Neural progenitor cell (in vitro differentiated cells): ENCODE measurements around the gene GFER. TPM values are rescaled to one million over a fixed set of nuclear protein-coding genes. Genes with fewer than 3 reads are reported as not detected.
A peak's percentile ranks its signal among the peaks of the same experiment; 100 is the strongest.
"Not testable (repeated sequence)": the region's sequence is repeated elsewhere in the genome, so short reads cannot be mapped to it uniquely, and the experiment has no call there.

ENCODE experiments used
- DNase-seq: peaks from one replicate; pipeline ENCODE4 v3.0.0-alpha.2; 2016; ENCODE audit warnings: low spot score
- H2AFZ ChIP-seq: fragments of 200-600 bp; sonication (generic); replicated peaks from 2 replicates; pipeline ENCODE4 v1.6.1; 2016; ENCODE audit warnings: antibody characterized with exemption
- H3F3A ChIP-seq: fragments of 200-600 bp; sonication (generic); 2 replicates; pipeline ENCODE4 v1.6.1; 2016; ENCODE audit warnings: antibody characterized with exemption, low read depth
- H3K27ac ChIP-seq: fragments of 200-600 bp; sonication (generic); 2 replicates; pipeline ENCODE4 v1.5.1; 2016; ENCODE audit warnings: mild to moderate bottlenecking
- H3K27me3 ChIP-seq: fragments of 200-600 bp; sonication (generic); 2 replicates; pipeline ENCODE4 v1.6.1; 2016; ENCODE audit warnings: mild to moderate bottlenecking, moderate library complexity
- H3K36me3 ChIP-seq: fragments of 200-600 bp; sonication (generic); 2 replicates; pipeline ENCODE4 v1.5.1; 2016
- H3K4me1 ChIP-seq: fragments of 200-600 bp; sonication (generic); 2 replicates; pipeline ENCODE4 v1.6.1; 2016; ENCODE audit warnings: mixed run types
- H3K4me2 ChIP-seq: fragments of 200-600 bp; sonication (generic); 2 replicates; pipeline ENCODE4 v1.6.1; 2016
- H3K4me3 ChIP-seq: fragments of 200-600 bp; sonication (generic); 2 replicates; pipeline ENCODE4 v1.5.1; 2016
- H3K79me2 ChIP-seq: fragments of 200-600 bp; sonication (generic); 2 replicates; pipeline ENCODE4 v1.6.1; 2016; ENCODE audit warnings: low read depth
- H3K9ac ChIP-seq: fragments of 200-600 bp; sonication (generic); 2 replicates; pipeline ENCODE4 v1.6.1; 2016
- H3K9me3 ChIP-seq: fragments of 200-600 bp; sonication (generic); 2 replicates; pipeline ENCODE4 v1.5.1; 2016; ENCODE audit warnings: low read depth
- H4K20me1 ChIP-seq: fragments of 200-600 bp; sonication (generic); 2 replicates; pipeline ENCODE4 v1.6.1; 2016; ENCODE audit warnings: low read depth
- H3K27ac Mint-ChIP-seq: 3 replicates; pipeline ENCODE4 v1.8.0; 2021; ENCODE audit warnings: mixed read lengths
- H3K27me3 Mint-ChIP-seq: 2 replicates; pipeline ENCODE4 v1.8.0; 2022; ENCODE audit warnings: low read depth, mild to moderate bottlenecking, inconsistent platforms, moderate library complexity, mixed read lengths; ENCODE audit not compliant: insufficient read depth
- H3K36me3 Mint-ChIP-seq: 3 replicates; pipeline ENCODE4 v1.8.0; 2021; ENCODE audit warnings: mixed read lengths
- H3K4me1 Mint-ChIP-seq: 3 replicates; pipeline ENCODE4 v1.8.0; 2021; ENCODE audit warnings: mixed read lengths
- H3K4me3 Mint-ChIP-seq: 3 replicates; pipeline ENCODE4 v1.8.0; 2021; ENCODE audit warnings: mild to moderate bottlenecking, moderate library complexity, mixed read lengths
- H3K9me3 Mint-ChIP-seq: 3 replicates; pipeline ENCODE4 v1.8.0; 2020; ENCODE audit warnings: mixed read lengths
- CTCF ChIP-seq: fragments of 200-600 bp; sonication (generic); IDR thresholded peaks from 2 replicates; pipeline ENCODE4 v1.5.1; 2017; ENCODE audit warnings: antibody characterized with exemption, mild to moderate bottlenecking
- EZH2 ChIP-seq: fragments of 200-600 bp; sonication (generic); IDR thresholded peaks from 2 replicates; pipeline ENCODE4 v1.6.1; 2017; ENCODE audit warnings: antibody characterized with exemption, mild to moderate bottlenecking, moderate library complexity
- EZH2phosphoT487 ChIP-seq: fragments of 200-600 bp; sonication (generic); IDR thresholded peaks from 2 replicates; pipeline ENCODE4 v1.6.1; 2017; ENCODE audit warnings: antibody characterized with exemption
- total RNA-seq: library from RNA; depleted of rRNA; stranded (reverse); fragments of >200 nt; gene quantifications from 2 replicates; pipeline ENCODE4 v1.2.3, GENCODE V29; 2015; ENCODE audit warnings: low replicate concordance

The GFER gene
- total RNA-seq, 1 donor from 2014 or later = 35.1 TPM

- no peak overlapping the region for H3K4me3 ChIP-seq
- Mint-ChIP-seq H3K4me1 (peaks cover 5% of the 10 kb centered on the region), H3K36me3 (no peaks in the 10 kb centered on the region), H3K27ac (no peak overlapping the region), H3K27me3 (peaks cover 5% of the 10 kb centered on the region), H3K4me3 (no peak overlapping the region), H3K9me3 (no peaks in the 10 kb centered on the region)
- no peaks in the 10 kb centered on the region for H3K27me3 ChIP-seq
- no peak overlapping the region for H2AFZ ChIP-seq
- no peak for TF ChIP-seq CTCF
- TF ChIP-seq EZH2phosphoT487 = no peak
- no peak for TF ChIP-seq EZH2
- no peaks in the 10 kb centered on the region for H3K9me3 ChIP-seq
- H3K79me2 ChIP-seq = no peaks in the 10 kb centered on the region
- peaks cover under 1% of the 10 kb centered on the region for H3F3A ChIP-seq
- H3K36me3 ChIP-seq = no peaks in the 10 kb centered on the region
- no peak overlapping the region for H3K9ac ChIP-seq
- no peak overlapping the region for H3K27ac ChIP-seq
- no peak overlapping the region for H3K4me2 ChIP-seq
- H3K4me1 ChIP-seq = no peaks in the 10 kb centered on the region
- DNase-seq = no peak
- H4K20me1 ChIP-seq = no peaks in the 10 kb centered on the region
Observed at GRCh38 chr16:1953734-1954133, 30.3 kb upstream of the GFER start.

- not testable (repeated sequence) for H3K9me3 ChIP-seq, H3K27ac ChIP-seq, H3K36me3 Mint-ChIP-seq, H3K36me3 ChIP-seq, DNase-seq, H3K4me1 ChIP-seq, H3K9ac ChIP-seq, H3K4me3 Mint-ChIP-seq, H3K9me3 Mint-ChIP-seq, H3K27me3 ChIP-seq, H3K4me2 ChIP-seq, H3K4me3 ChIP-seq, H3K27me3 Mint-ChIP-seq, H2AFZ ChIP-seq
- H3K27ac Mint-ChIP-seq = peak overlapping the region; percentile 78
- peaks cover 24% of the 10 kb centered on the region for H4K20me1 ChIP-seq
- peaks cover 18% of the 10 kb centered on the region for H3K79me2 ChIP-seq
- H3F3A ChIP-seq = peaks cover 29% of the 10 kb centered on the region
- peaks cover 18% of the 10 kb centered on the region for H3K4me1 Mint-ChIP-seq
Observed at GRCh38 chr16:1957434-1958142, 26.4 kb upstream of the GFER start.

- H2AFZ ChIP-seq, H3K27ac ChIP-seq, H3K36me3 ChIP-seq, H3K9ac ChIP-seq, H3K27me3 Mint-ChIP-seq, H3K27me3 ChIP-seq, H3K27ac Mint-ChIP-seq, H3K9me3 Mint-ChIP-seq, H3K36me3 Mint-ChIP-seq, H3K9me3 ChIP-seq, H3K4me3 ChIP-seq, H3K4me3 Mint-ChIP-seq, DNase-seq, H3K4me2 ChIP-seq: not testable (repeated sequence)
- Histone ChIP-seq H3K4me1 (peaks cover 12% of the 10 kb centered on the region), H3F3A (peaks cover 35% of the 10 kb centered on the region), H3K79me2 (peaks cover 23% of the 10 kb centered on the region), H4K20me1 (peaks cover 29% of the 10 kb centered on the region)
- peaks cover 19% of the 10 kb centered on the region for H3K4me1 Mint-ChIP-seq
Observed at GRCh38 chr16:1958143-1958491, 25.9 kb upstream of the GFER start.

DNA sequence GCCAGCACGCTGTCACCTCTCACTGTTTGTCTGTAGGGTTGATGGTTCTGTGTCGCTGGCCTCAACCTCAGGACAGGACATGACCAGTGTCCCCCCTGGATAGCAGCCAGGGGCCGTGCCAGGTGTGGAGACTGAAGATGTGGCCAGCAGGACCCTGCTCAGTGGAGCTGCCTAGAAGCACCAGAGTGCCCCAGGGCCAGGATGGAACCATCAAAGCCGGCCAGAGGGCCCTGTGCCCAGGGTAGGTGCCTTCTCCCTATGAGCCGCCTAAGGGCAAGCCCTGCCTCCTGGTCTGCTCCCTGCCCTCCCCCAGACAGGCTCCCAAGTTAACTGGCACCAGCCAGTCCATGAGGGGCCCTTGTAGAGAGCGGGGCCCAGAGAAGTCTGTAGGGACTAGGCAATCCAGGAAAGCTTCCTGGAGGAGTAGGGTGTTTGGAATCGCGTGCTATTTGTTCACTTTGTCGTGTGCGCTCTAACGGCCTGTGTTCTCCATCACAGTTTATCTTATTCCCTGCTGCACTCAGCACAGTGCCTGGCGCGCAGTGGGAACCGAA, 25.2 kb upstream of the GFER start:
- H3K4me2 ChIP-seq = peak overlapping the region; percentile 84
- H3K36me3 ChIP-seq = no peaks in the 10 kb centered on the region
- H3K9me3 ChIP-seq = no peaks in the 10 kb centered on the region
- peaks cover 25% of the 10 kb centered on the region for H3K4me1 Mint-ChIP-seq
- H3K79me2 ChIP-seq = peaks cover 30% of the 10 kb centered on the region
- H3K27ac Mint-ChIP-seq = no peak overlapping the region
- peak overlapping the region; percentile 90 for H2AFZ ChIP-seq
- peak overlapping the region; percentile 96 for H3K4me3 Mint-ChIP-seq
- no peak overlapping the region for H3K9ac ChIP-seq
- H3F3A ChIP-seq = peaks cover 41% of the 10 kb centered on the region
- H3K27me3 ChIP-seq = no peaks in the 10 kb centered on the region
- H4K20me1 ChIP-seq = peaks cover 36% of the 10 kb centered on the region
- H3K4me1 ChIP-seq = peaks cover 19% of the 10 kb centered on the region
- peaks cover 2% of the 10 kb centered on the region for H3K27me3 Mint-ChIP-seq
- H3K9me3 Mint-ChIP-seq = no peaks in the 10 kb centered on the region
- peak overlapping the region; percentile 76 for H3K4me3 ChIP-seq
- peaks cover 9% of the 10 kb centered on the region for H3K36me3 Mint-ChIP-seq
- DNase-seq = no peak
- no peak for TF ChIP-seq CTCF
- TF ChIP-seq EZH2phosphoT487 = no peak
- no peak for TF ChIP-seq EZH2
- H3K27ac ChIP-seq = no peak overlapping the region
